Raji (cell line): ENCODE results near the gene SLC35D1.

Experiments
- POLR2A ChIP-seq: IDR thresholded peaks from 2 replicates; pipeline ENCODE4 v1.6.1; 2011; ENCODE audit warnings: low read depth, low read length, control low read depth; ENCODE audit not compliant: insufficient read depth

The SLC35D1 gene

DNA sequence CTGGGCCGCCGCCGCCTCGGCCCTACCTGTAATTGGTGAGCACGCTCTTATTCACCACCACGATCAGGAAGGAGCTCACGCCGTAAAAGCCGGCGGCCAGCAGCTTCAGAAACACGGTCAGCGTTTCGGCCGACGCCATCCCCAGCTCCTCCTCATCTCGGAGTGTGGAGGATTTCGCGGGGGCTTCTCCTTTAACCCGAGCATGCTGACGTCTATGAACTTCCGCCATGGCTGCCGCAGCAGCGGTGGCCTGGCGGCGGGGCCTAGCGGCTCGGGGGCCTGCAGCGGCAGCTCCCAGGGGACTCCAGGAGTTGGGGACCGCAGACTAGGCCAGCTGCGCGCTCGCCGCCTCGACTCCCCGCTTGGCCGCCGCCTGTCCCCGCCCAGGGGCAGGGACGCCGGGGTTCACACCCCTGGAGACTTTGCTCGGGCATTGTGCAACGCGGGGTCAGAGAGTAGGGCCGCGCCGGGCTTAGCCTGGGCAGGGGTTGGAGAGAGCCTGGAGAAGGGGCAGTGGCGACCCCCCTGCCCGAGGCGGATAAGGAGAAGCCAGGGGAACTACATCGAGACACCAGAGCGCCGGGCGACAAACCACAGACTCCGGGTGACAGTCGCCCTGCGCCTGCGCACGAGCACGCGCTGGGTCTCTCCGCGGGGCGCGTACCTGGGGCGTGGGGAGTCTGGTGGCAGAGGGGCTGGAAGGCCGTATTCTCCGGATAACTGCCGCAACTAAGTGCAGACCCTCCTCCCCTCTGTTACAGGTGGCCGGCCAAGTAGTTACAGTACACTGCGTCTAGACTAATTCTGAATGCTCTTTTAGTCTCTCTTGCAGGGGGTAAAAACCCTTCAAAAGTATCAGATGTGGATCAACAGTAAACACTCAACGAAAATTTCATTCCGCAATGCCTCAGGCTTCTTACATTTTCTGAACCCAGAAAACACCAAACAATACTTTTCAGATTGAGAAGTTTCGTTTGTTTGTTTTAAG, at the start of gene SLC35D1:
TSS of gene SLC35D1 (minus strand) at position 364 of the 988 bp plus-strand sequence. CDS start at position 229, 135 bp downstream.
- TF ChIP-seq POLR2A: peak; percentile 60

DNA sequence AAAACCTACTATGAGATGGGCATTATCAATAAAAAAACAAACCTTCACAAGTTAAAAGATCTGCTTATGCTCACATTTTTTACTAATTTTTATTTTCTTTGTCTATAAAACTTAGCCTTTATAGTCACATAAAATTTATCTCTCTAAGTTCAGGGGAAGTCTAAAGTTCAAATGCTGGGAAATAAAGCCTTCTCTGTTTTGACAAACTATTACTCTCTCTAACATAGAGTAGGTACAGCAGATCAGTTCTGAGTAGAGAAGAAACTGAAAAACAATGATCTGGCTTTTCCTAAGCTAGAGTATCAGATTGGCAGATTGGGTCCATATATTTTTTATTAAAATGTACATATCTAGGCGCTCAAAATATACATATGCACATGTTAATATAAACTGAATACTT, 49.6 kb upstream of the SLC35D1 start:
- no peak for TF ChIP-seq POLR2A

DNA sequence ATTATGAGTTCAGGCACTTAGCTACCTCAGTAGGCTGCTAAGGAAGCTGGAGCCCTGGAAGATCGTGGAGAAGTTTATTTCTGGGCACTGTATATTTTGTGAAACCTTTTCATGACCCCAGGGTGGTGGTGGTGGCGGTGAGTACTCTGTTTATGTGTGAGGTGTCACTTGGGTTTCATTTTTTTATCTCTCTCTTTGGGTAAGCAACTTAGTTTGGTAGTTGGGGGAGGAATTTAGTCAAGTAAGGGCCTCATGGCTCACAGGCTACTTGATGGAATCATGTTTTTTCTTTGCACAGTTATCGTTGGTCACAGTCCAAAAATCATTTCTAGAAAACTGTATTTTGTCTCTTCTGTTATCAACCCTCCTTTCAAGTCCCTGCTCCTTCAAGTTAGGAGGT, 46.9 kb upstream of the SLC35D1 start:
- TF ChIP-seq POLR2A: no peak

DNA sequence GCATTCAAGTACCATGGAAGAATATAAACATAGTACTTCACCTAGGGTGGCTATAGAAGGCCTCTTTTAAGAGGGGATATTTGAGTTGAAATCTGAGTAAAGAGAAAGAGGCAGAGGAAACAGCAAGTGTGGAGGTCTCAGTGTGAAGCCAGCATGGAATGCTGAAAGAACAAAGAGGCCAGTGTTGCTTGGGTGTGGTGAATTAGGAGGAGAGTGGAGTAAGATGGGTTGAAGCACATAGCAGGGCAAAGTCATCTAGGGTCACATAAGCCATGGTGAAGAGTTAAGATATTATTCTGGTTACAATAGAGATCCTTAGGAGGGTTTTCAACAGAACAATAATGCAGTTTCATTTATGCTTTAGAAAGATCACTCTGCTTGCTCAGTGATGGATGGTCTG, 43.4 kb upstream of the SLC35D1 start:
- TF ChIP-seq POLR2A: no peak

DNA sequence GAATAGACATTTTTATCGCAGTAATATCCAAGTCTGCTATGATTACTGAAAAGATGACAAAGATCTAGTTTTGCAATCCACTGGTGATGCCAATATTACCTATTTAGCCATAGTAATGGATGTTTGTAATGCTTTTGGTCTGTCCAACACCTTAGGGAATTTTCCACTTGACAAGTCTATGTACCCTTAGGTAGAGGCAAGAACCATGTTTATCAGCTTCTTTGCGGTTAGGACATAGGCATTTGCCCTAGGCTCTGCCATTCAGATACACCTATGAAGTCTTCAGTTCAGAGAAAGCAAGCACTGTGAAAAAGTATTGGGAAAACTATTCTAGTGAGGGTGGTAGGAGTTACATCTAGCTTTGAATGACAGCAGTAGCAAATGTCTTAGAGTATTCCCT, 40.2 kb upstream of the SLC35D1 start:
- TF ChIP-seq POLR2A: no peak

DNA sequence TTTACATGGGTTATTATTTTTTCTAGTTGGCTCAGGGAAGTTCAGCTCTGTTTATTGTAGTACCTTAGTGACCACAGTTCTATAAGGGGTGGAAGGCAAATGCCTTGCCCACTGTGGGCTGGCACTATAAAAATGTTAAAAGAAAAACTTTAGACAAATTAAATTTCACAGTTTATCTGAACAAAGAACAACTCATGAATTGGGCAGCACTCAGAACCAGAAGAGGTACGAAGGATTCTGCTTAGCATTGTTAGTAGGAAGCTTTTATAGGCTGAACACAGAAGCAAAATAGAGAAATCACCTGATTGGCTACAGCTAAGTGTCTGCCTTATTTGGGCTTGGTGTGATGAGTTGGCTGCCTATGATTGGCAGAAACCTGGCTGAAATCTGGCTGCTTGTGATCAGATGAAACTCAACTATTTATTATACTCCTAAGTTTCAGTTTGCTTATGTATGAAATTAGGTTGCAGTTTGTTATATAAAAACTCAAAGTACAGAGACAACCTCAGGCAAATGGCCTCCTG, 35.8 kb upstream of the SLC35D1 start:
- no peak for TF ChIP-seq POLR2A

DNA sequence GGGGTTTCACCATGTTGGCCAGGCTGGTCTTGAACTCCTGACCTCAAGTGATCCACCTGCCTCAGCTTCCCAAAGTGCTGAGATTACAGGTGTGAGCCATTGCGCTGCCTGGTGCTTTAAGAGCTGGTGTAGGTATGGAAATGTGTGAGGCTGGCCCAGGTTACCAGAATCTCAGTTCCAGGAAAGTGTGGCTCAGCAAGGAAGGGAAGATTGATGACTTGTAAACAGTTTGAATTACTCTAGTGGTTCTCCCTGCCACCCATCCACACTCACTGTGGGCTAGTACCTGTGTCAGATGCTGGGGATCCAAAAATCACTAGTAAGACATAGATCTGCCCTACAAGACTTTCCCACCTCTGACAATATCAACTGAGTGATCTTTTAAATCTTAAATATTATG, 34.5 kb upstream of the SLC35D1 start:
- no peak for TF ChIP-seq POLR2A

DNA sequence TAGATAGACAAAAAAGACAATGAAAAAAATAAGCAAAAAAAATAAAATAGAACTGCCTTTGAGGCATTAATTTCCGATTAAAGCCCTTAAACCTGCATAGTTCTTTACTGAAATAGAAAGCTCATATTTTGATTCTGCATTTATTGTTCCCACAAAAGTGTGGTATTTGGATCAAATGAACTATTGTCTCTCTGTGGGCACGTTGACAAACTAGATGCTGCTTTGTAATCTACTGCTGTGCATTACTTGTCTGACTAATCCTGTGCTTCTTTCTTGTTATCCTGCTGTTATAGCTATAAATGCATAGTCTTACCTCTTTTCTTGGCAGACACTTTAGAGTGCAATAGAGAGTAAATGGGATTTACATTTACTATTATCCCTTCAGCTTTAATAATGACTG, 31.4 kb upstream of the SLC35D1 start:
- TF ChIP-seq POLR2A: no peak

DNA sequence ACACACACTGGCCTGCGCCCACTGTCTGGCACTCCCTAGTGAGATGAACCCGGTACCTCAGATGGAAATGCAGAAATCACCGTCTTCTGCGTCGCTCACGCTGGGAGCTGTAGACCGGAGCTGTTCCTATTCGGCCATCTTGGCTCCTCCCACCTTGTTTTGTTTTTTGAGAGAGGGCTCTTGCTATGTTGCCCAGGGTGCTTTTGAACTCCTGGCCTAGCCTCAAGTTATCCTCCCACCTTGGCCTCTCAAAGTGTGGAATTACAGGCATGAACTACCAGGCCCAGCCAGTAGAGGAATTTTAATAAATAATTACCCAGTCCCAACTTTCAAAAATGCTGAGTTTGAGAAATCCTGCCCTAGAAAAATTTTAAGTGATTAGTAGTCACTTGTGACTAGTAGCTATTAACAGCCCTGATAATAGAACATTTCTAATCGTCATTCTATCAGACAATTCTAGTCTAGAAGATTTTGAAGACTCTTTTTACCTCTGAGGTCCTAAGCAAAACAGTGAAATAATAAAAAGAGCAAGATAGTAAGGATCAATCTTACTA, 30.9 kb upstream of the SLC35D1 start:
- TF ChIP-seq POLR2A: no peak

DNA sequence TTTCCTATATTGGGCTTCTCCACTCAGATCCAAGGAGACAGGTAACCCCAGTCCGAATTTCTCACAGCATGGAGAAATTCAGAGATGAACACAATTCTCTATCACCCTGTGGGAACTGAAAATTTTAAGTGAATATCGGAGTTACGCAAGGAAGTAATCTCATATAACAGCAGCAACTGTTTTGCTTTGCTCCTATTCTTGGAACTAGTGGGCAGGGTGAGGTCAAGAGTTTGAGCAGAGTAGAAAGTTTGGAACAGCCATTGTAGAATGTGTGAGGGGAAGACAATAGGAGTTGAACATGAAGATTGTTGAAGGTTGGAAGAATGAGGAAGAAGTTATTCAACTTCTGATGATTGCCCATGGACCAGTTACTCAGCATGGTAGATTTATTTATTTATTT, 24.3 kb upstream of the SLC35D1 start:
- no peak for TF ChIP-seq POLR2A

DNA sequence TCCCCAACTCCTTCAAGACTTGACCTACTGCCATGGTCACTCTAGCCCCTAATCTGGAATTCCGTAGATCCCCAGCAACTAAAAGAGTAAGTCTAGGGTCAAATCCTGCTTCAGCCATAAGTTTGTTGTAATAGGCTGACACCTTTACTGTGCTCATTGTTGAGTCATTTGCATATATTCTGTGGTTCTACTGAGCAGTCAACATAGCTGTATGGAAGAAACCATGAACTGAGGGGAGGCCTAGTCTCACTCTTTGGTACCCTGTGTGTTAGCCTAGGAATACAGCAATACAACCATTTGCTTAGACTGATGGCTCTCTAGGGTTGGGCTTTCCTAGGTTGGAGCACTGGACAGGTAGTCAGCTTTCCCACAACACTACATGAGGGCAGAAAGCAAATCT, 23.6 kb upstream of the SLC35D1 start:
- TF ChIP-seq POLR2A: no peak

DNA sequence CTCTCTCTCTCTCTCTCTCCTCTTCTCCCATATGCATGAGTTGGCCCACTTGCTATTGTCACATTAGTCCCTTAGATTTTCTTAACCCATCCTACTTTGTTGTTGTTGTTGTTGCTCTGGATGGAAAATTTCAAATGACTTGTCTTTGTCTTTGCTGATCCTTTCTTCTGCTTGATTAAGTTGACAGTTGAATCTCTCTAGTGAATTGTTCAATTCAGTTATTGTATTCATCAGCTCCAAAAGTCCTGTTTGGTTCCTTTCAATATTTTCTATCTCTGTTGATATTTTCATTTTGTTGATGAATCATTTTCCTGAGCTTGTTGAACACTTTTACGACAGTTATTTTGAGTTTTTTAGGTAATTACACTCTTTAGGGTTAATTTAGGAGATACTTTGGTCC, 18.8 kb upstream of the SLC35D1 start:
- TF ChIP-seq POLR2A: no peak

DNA sequence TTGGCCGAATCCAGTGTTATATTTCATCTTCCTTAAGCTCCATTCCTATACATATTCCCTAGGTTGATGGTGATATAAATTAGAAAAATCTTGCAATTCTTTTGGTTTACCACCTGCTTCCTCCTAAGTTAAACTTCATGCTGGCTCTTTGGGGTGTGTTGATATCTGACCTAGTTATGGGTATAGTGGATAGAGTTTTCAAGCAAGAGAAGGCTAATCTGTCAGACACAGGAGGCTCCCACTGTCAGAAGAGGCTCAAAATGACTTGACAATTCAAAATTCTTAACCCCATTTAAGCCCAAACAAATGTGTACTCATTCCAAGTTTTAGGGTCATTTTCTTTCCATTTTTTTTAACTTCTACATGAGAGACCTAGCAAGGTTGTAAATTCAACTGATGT, 8.5 kb upstream of the SLC35D1 start:
- no peak for TF ChIP-seq POLR2A

DNA sequence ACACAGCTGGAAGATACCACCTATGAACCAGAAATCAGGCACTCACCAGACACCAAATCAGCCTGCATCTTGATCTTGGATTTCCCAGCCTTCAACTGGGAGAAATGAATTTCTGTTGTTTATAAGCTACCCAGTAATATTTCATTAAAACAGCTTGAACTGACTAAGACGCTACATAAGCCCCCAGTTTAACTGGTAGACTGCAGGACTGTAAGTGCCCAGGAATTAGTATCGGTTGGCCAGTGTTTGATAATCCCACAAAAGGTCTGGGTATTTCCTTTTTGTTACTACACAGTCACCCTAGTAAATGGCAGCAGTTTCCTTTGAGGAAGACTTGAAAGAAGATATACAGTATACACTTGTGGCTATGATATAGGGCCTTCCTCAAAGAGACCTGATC, 7.3 kb upstream of the SLC35D1 start:
- TF ChIP-seq POLR2A: no peak

DNA sequence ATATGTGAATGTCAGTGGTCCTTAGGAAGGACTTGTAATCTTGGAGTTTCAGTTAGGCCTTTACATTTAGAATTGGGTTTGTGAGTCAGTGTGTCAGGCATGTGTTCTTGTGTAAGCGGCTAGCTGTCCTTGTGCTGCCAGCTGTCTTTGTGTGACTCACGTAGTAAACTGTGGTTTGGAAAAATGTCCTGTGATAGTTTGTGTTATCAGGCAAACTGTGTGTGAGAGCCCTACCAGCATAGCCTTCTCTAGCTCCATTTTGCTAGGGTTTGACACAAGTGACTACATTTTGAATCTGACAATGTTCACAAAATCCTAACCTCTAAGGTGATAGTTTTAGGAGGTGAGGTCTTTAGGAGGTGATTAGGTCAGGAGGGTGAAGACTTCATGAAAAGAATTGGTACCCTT, 6.9 kb upstream of the SLC35D1 start:
- TF ChIP-seq POLR2A: no peak

DNA sequence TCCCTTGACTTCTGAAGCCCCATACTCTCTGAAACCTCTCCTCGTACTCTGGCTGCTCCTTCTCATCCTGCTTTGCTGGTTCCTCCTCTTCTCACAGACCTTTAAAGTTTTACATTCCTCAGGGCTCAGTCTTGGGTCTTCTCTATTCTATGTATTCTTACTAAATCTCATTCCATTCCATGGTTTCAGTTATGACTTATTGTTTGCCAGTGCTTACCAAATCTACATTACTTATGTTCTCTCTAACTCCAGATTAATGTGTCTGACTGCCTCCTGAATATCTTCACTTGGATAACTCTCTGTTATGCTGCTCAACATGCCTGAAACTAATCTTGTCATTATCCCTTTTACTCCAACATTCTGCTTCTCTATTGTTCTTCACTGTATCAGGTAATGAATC, 5.4 kb upstream of the SLC35D1 start:
- TF ChIP-seq POLR2A: no peak
